Measurements from ENCODE around the gene HTT.

DNA sequence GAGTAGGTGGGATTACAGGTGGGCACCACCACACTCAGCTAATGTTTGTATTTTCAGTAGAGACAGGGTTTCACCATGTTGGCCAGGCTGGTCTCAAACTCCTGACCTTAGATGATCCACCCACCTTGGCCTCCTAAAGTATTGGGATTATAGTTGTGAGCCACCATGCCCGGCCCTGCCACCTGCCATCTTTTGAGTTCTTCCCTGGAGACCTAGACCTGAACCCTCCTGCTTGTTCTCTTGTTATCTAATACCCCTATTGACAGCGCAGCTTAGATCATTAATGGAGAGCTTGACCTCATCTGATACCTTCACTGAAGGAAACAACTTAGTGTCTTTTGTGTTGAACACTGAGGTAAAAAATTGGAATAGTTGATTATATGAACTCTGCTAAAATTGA, 53.6 kb downstream of the HTT start:
- TF ChIP-seq, protein P1, sequence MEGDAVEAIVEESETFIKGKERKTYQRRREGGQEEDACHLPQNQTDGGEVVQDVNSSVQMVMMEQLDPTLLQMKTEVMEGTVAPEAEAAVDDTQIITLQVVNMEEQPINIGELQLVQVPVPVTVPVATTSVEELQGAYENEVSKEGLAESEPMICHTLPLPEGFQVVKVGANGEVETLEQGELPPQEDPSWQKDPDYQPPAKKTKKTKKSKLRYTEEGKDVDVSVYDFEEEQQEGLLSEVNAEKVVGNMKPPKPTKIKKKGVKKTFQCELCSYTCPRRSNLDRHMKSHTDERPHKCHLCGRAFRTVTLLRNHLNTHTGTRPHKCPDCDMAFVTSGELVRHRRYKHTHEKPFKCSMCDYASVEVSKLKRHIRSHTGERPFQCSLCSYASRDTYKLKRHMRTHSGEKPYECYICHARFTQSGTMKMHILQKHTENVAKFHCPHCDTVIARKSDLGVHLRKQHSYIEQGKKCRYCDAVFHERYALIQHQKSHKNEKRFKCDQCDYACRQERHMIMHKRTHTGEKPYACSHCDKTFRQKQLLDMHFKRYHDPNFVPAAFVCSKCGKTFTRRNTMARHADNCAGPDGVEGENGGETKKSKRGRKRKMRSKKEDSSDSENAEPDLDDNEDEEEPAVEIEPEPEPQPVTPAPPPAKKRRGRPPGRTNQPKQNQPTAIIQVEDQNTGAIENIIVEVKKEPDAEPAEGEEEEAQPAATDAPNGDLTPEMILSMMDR (IDR thresholded peaks at IDR 0.05): no peak
- no peak for TF ChIP-seq POLR2A (IDR thresholded peaks at IDR 0.05)

Measured in upper lobe of left lung (tissue), 4 donors.